ENCODE results near the gene HECW1. TPM values are rescaled to one million over a fixed set of nuclear protein-coding genes. Genes with fewer than 3 reads are reported as not detected.

HECW1 gene
- total RNA-seq, 6 donors from 2014 or later: 0.10 to 1.0 (median 0.76) TPM; not detected in 1

DNA sequence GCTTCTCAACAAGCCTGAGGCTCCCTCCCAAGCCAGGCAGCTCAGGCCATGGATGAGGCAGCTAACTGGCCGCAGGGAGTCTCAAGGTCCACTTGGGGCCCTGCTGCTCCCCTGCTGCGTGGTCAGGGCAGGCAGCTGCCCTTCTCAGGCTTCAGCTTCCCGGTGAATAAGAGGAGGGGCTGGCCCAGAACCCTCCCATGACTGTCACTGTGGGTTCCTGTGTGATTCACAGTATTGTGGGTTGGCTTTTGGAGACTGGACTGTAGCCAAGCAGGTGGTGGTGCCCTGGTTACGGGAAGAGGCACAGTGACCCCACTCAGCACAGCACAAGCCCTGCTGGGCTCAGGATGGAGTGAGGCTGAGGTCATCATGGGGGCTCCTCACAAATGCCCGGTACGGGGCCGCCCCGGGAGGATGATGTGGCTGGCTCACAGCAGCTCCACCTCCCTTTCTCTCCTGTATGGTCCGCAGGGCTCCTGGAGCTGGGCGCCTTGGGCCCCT, 189.8 kb downstream of the HECW1 start:
- DNase-seq: peak in 1 of 2 donors; percentile 72
- no peaks in the 10 kb centered on the region for H3K4me1 ChIP-seq
- ATAC-seq (ENCODE audit: low FRiP score in 2 of 2): peak in 1 of 2 donors; percentile 41
- H3K4me3 ChIP-seq: no peak overlapping the region
- no peaks in the 10 kb centered on the region for H3K27me3 ChIP-seq
- H3K9me3 ChIP-seq: no peaks in the 10 kb centered on the region
- no peaks in the 10 kb centered on the region for H3K36me3 ChIP-seq
- H3K27ac ChIP-seq: no peak overlapping the region
- 59 to 62% methylated on average over 6 to 8 of the region's 10 CpGs for WGBS, 2 donors
- TF ChIP-seq EP300 (IDR thresholded peaks at IDR 0.05) (no peak), POLR2A (IDR thresholded peaks at IDR 0.05) (no peak), POLR2AphosphoS5 (IDR thresholded peaks at IDR 0.05) (no peak)
- TF ChIP-seq, protein P1, sequence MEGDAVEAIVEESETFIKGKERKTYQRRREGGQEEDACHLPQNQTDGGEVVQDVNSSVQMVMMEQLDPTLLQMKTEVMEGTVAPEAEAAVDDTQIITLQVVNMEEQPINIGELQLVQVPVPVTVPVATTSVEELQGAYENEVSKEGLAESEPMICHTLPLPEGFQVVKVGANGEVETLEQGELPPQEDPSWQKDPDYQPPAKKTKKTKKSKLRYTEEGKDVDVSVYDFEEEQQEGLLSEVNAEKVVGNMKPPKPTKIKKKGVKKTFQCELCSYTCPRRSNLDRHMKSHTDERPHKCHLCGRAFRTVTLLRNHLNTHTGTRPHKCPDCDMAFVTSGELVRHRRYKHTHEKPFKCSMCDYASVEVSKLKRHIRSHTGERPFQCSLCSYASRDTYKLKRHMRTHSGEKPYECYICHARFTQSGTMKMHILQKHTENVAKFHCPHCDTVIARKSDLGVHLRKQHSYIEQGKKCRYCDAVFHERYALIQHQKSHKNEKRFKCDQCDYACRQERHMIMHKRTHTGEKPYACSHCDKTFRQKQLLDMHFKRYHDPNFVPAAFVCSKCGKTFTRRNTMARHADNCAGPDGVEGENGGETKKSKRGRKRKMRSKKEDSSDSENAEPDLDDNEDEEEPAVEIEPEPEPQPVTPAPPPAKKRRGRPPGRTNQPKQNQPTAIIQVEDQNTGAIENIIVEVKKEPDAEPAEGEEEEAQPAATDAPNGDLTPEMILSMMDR (IDR thresholded peaks at IDR 0.05): no peak

DNA sequence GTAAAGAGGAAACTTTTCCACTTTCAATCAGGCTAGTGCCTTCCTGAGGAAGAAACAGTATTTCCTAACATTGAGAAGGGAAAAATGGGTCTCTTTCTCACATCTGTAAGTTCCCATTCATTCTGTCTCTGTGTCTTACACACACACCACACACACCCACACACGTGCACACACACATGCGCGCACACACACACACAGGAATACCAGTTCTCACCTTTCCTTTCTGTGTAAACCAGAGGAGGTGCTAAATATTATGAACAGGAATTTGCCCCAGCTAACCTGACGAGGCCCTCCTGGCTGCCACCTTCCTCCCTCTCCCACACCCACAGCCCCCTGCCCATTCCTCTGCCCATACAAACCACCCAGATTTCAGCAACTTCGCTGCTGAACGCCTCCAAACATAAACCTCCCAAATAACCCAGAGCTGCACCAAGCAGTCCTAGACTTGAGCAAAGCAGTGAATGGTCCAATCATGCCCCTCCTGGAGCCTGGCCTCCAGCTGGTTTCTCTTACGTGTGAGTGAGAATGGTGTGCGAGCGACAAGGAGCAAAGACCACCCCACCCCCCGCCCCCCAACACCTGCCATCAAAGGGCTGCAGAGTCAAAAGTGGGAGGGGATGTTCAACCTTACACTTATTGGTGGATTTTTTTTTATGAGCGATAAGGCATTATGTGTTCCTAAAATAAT, 190.5 kb downstream of the HECW1 start:
- 62 to 64% methylated on average over 11 of the region's 11 CpGs for WGBS, 2 donors
- ATAC-seq (ENCODE audit: low FRiP score in 2 of 2): no peak
- H3K27ac ChIP-seq: no peak overlapping the region
- no peaks in the 10 kb centered on the region for H3K36me3 ChIP-seq
- H3K4me1 ChIP-seq: no peaks in the 10 kb centered on the region
- H3K27me3 ChIP-seq: no peaks in the 10 kb centered on the region
- TF ChIP-seq POLR2AphosphoS5 (IDR thresholded peaks at IDR 0.05) (no peak), POLR2A (IDR thresholded peaks at IDR 0.05) (no peak), EP300 (IDR thresholded peaks at IDR 0.05) (no peak)
- TF ChIP-seq, protein P1 (IDR thresholded peaks at IDR 0.05): no peak
- no peaks in the 10 kb centered on the region for H3K9me3 ChIP-seq
- no peak for DNase-seq
- no peak overlapping the region for H3K4me3 ChIP-seq

DNA sequence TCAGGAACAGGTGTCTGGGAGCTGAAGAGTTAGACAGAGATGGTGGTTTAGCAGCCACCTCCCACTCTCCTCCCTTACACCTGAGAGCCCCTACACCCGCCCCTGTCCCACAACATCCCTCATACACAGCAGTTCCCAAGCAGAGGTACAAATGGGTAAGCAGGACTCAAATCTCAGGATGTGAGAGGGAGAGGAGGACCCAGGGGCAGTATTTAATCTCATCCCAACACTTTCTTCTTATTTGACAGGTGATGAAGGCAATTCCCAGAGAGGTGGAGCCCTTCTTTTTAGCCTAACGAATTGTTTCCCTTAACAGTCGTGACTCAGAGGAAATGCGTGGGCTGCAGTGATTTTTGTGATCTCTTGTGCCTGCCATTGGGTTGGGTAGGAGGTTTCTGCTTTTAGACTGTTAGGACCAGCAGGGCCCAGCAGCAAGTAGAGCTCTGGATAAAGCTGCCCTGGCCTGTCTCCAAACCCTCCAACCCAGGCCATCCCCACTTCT, 191.3 kb downstream of the HECW1 start:
- ATAC-seq (ENCODE audit: low FRiP score in 2 of 2) (peak in 1 of 2 donors; percentile 21), DNase-seq (no peak)
- no peak overlapping the region for H3K4me3 ChIP-seq
- no peaks in the 10 kb centered on the region for H3K36me3 ChIP-seq
- no peaks in the 10 kb centered on the region for H3K27me3 ChIP-seq
- TF ChIP-seq EP300 (IDR thresholded peaks at IDR 0.05) (no peak), POLR2AphosphoS5 (IDR thresholded peaks at IDR 0.05) (no peak), POLR2A (IDR thresholded peaks at IDR 0.05) (no peak)
- TF ChIP-seq, protein P1 (IDR thresholded peaks at IDR 0.05): no peak
- WGBS, 2 donors: 49 to 56% methylated on average over 4 of the region's 4 CpGs
- no peaks in the 10 kb centered on the region for H3K4me1 ChIP-seq
- H3K27ac ChIP-seq: no peak overlapping the region
- H3K9me3 ChIP-seq: no peaks in the 10 kb centered on the region

DNA sequence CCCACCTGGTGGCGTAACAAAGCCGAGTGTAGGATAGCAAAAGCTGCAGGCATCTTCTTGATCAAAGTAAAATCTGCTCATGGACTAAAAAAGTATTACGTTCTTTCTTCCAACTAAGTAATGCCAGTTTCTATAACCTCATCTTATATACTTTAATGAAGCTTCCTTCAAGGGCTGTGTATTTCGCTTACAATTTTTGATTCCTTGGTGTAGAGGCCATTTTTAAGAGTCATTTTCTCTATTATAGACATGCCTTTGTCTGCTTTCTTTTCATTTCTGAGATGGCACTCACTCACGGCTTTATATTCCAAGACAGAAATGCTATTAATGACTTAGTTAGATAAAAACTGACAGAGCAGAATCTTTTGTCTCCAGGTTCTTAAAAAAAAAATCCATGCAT, 194.0 kb downstream of the HECW1 start:
- Histone ChIP-seq H3K9me3 (no peaks in the 10 kb centered on the region), H3K27me3 (no peaks in the 10 kb centered on the region), H3K27ac (no peak overlapping the region), H3K4me1 (no peaks in the 10 kb centered on the region), H3K4me3 (no peak overlapping the region), H3K36me3 (no peaks in the 10 kb centered on the region)
- TF ChIP-seq EP300 (IDR thresholded peaks at IDR 0.05) (no peak), POLR2AphosphoS5 (IDR thresholded peaks at IDR 0.05) (no peak), POLR2A (IDR thresholded peaks at IDR 0.05) (no peak)
- TF ChIP-seq, protein P1 (IDR thresholded peaks at IDR 0.05): no peak
- DNase-seq: no peak
- ATAC-seq (ENCODE audit: low FRiP score in 2 of 2): no peak
- 87 to 90% methylated on average over 5 of the region's 5 CpGs for WGBS, 2 donors

All from upper lobe of left lung (tissue), 6 donors.